GM18870 (cell line): ENCODE data around the gene SPNS3.

Experiments
- ATAC-seq: cut with Tn5 transposase; IDR thresholded peaks from one replicate; pipeline ENCODE4 v1.9.1; 2021; ENCODE audit warnings: moderate library complexity; ENCODE audit not compliant: unreplicated experiment

SPNS3 gene

GRCh38 chr17:4525691-4526397 is 92.1 kb downstream of the SPNS3 start:
- no peak for ATAC-seq

- ATAC-seq = no peak
These were observed 93.4 kb downstream of the SPNS3 start for GRCh38 chr17:4527134-4527533.

- no peak for ATAC-seq
These were observed 93.9 kb downstream of the SPNS3 start for GRCh38 chr17:4527566-4528125.

GRCh38 chr17:4529533-4530152 is 95.9 kb downstream of the SPNS3 start:
- no peak for ATAC-seq

- no peak for ATAC-seq
These were observed 97.3 kb downstream of the SPNS3 start for GRCh38 chr17:4530799-4531730.

- ATAC-seq = no peak
These were observed 98.4 kb downstream of the SPNS3 start for GRCh38 chr17:4531988-4532736.

GRCh38 chr17:4532860-4533522 is 99.3 kb downstream of the SPNS3 start:
- no peak for ATAC-seq

- ATAC-seq = no peak
These were observed 100.1 kb downstream of the SPNS3 start for GRCh38 chr17:4533523-4534504.

GRCh38 chr17:4534515-4534914 is 100.8 kb downstream of the SPNS3 start:
- ATAC-seq = no peak

GRCh38 chr17:4534928-4535666 is 101.4 kb downstream of the SPNS3 start:
- no peak for ATAC-seq

- ATAC-seq = no peak
These were observed 102.0 kb downstream of the SPNS3 start for GRCh38 chr17:4535667-4536258.

GRCh38 chr17:4536259-4536741 is 102.6 kb downstream of the SPNS3 start:
- no peak for ATAC-seq

- ATAC-seq = no peak
These were observed 103.1 kb downstream of the SPNS3 start for GRCh38 chr17:4536742-4537411.
